Ectodermal cell (in vitro differentiated cells): ENCODE data around the gene TRIP13.

Experiments
- H3K27ac ChIP-seq: 2 replicates; pipeline ENCODE4 v1.7.0; 2013; ENCODE audit warnings: mild to moderate bottlenecking, low read depth, low read length; ENCODE audit not compliant: insufficient read depth, poor library complexity, severe bottlenecking
- H3K27me3 ChIP-seq: 2 replicates; pipeline ENCODE4 v1.7.0; 2013; ENCODE audit warnings: mild to moderate bottlenecking, low read length; ENCODE audit not compliant: insufficient read depth, control insufficient read depth, poor library complexity, severe bottlenecking
- H3K36me3 ChIP-seq: one replicate; pipeline ENCODE4 v1.7.0; 2013; ENCODE audit warnings: low read length; ENCODE audit not compliant: control insufficient read depth, insufficient read depth
- H3K4me1 ChIP-seq: one replicate; pipeline ENCODE4 v1.7.0; 2013; ENCODE audit warnings: low read length; ENCODE audit not compliant: control insufficient read depth, insufficient read depth
- H3K4me3 ChIP-seq: 2 replicates; pipeline ENCODE4 v1.7.0; 2013; ENCODE audit warnings: low read depth, low read length, control low read depth; ENCODE audit not compliant: insufficient read depth
- H3K9me3 ChIP-seq: 2 replicates; pipeline ENCODE4 v1.7.0; 2013; ENCODE audit warnings: mild to moderate bottlenecking, low read length, moderate library complexity; ENCODE audit not compliant: control insufficient read depth
- WGBS, 2 experiments: methylation state at CpG; one replicate each; pipeline ENCODE4 v1.1.7; 2013; ENCODE audit warnings: missing lambda C conversion rate in 2 of 2; 5-methylcytosine and 5-hydroxymethylcytosine counted together

The TRIP13 gene

DNA sequence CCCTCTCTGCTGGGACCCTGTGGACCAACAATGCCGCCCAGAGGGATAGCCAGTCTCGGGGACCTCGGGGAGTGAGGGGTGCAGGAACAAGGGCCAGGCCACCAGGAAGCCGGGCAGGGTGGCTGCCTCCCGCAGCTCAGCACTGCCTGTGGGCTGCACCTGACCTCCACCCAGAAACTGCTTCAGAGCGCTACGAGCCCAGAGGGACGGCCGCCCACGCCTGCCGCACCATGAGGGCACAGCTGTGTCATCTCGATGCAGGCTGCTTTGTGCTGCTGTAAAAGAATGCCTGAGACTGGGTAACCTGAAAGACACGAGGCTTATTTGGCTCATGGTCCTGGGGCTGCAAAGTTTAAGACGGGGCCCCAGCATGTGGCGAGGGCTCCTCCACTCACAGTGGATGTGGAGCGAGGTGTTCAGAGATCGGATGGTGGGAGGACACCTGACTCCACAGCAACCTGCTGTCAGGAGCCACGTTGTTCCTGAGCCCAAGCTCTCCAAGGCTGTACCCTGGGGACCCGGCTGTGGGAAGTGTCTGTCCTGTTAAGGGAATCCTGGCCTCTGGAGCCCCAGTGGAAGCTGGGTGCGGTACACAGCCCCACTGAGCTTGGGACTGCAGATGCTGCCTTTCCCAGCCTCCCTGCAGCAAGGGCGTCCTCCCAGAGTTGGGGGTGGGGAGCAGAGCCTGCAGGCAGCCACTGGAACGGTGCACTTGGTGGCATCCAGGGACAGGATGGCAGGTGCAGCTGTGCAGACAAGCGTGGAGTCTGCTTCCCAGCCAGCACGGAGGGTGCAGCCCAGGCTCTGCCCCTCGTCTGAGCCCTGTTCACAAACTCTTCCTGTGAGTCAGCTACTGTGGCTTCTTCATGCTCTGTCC lies 30.1 kb upstream of the TRIP13 start:
- Histone ChIP-seq H3K4me1 (no peaks in the 10 kb centered on the region), H3K27me3 (no peaks in the 10 kb centered on the region), H3K36me3 (peaks cover 20% of the 10 kb centered on the region), H3K4me3 (no peak overlapping the region), H3K27ac (no peak overlapping the region), H3K9me3 (no peaks in the 10 kb centered on the region)
- WGBS, 2 experiments, result 93 to 95% methylated on average over 25 of the region's 25 CpGs

DNA sequence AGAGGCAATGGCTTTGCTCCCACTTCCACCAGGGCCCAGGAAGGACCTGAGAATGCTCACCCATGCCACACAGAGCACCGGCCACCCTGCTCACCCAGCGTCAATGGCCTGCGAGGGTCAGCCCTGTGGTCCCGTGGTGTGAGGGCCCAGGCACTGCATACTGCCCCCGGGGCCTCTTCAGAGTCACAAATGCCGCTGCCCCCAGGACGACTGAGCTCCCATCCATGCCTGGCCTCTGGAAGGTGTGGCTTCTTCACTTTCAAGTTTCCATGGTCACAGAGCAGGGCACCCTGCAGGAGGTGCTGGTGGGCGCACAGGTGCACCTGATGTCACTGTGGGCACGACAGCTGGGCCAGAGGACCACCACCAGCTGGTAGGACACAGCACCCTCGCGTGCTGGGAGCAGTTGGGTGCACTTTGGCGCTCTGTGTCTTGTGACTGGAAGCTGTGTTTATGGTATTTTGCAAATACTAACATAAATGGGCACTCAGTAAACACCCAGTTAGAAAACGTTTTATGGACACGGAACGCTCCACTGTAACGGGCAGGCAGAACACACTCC lies 29.4 kb upstream of the TRIP13 start:
- 93 to 95% methylated on average over 16 of the region's 16 CpGs for WGBS, 2 experiments
- H3K4me3 ChIP-seq, result no peak overlapping the region
- H3K27me3 ChIP-seq, result no peaks in the 10 kb centered on the region
- H3K4me1 ChIP-seq, result no peaks in the 10 kb centered on the region
- peaks cover 24% of the 10 kb centered on the region for H3K36me3 ChIP-seq
- no peak overlapping the region for H3K27ac ChIP-seq
- no peaks in the 10 kb centered on the region for H3K9me3 ChIP-seq

- Histone ChIP-seq H3K4me1 (no peaks in the 10 kb centered on the region), H3K36me3 (peaks cover 38% of the 10 kb centered on the region), H3K27ac (no peak overlapping the region), H3K4me3 (no peak overlapping the region), H3K27me3 (no peaks in the 10 kb centered on the region), H3K9me3 (no peaks in the 10 kb centered on the region)
- 92 to 93% methylated on average over 15 of the region's 15 CpGs for WGBS, 2 experiments
Measured at GRCh38 chr5:864492-865167, 28.1 kb upstream of the TRIP13 start.

GRCh38 chr5:865168-865521 lies 27.5 kb upstream of the TRIP13 start:
- 95 to 96% methylated on average over 24 of the region's 24 CpGs for WGBS, 2 experiments
- peaks cover 43% of the 10 kb centered on the region for H3K36me3 ChIP-seq

DNA sequence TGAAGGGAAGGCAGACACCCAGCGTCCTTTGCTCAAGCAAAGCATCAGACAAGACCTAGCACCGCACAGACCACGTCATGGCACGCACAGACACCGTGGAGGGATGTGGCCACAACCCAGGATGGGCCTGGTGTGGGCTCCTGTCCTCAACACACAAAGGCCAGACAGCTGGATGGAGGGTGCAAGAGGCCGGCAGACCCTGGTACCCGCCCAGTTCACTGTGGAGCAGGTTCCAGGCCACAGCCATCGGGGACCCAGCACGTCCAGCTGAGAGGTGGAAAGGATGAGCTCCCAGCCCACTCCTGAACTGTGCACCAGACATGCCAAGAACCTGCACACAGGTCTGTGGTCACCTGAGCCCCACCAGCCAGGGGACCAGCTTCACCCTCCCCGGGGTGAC lies 26.9 kb upstream of the TRIP13 start:
- Histone ChIP-seq H3K9me3 (no peaks in the 10 kb centered on the region), H3K27me3 (no peaks in the 10 kb centered on the region), H3K4me3 (no peak overlapping the region), H3K36me3 (peaks cover 46% of the 10 kb centered on the region), H3K4me1 (no peaks in the 10 kb centered on the region), H3K27ac (no peak overlapping the region)
- WGBS, 2 experiments, result 96 to 97% methylated on average over 10 of the region's 10 CpGs

More at GRCh38 chr5:865168-865521, 27.5 kb upstream of the TRIP13 start:
- no peaks in the 10 kb centered on the region for H3K4me1 ChIP-seq
- no peak overlapping the region for H3K4me3 ChIP-seq
- no peaks in the 10 kb centered on the region for H3K27me3 ChIP-seq
- no peaks in the 10 kb centered on the region for H3K9me3 ChIP-seq
- H3K27ac ChIP-seq, result no peak overlapping the region

DNA sequence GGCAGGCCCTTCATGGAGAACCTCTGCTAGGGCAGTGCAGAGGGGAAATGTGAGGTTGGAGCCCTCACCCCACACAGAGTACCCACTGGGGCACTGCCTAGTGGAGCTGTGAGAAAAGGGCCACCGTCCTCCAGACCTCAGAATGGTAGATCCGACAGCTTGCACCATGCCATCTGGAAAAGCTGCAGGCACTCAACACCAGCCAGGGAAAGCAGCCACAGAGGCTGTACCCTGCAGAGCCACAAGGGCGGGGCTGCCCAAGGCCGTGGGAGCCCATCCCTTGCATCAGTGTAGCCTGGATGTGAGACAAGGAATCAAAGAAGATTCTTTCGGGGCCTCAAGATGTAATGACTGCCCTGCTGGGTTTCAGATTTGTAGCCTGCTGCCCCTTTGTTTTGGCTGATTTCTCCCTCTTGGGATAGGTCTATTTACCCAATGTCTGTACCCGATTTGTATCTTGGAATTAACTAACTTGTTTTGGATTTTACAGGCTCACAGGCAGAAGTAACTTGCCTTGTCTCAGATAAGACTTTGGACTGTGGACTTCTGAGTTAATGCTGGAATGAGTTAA lies 25.3 kb upstream of the TRIP13 start:
- Histone ChIP-seq H3K9me3 (no peaks in the 10 kb centered on the region), H3K27me3 (no peaks in the 10 kb centered on the region), H3K4me3 (no peak overlapping the region), H3K36me3 (peaks cover 59% of the 10 kb centered on the region), H3K4me1 (no peaks in the 10 kb centered on the region), H3K27ac (no peak overlapping the region)
- 91 to 92% methylated on average over 6 of the region's 6 CpGs for WGBS, 2 experiments

- no peaks in the 10 kb centered on the region for H3K9me3 ChIP-seq
- H3K4me1 ChIP-seq, result no peaks in the 10 kb centered on the region
- 95 to 96% methylated on average over 16 of the region's 16 CpGs for WGBS, 2 experiments
- no peak overlapping the region for H3K4me3 ChIP-seq
- H3K27me3 ChIP-seq, result no peaks in the 10 kb centered on the region
- H3K27ac ChIP-seq, result no peak overlapping the region
- H3K36me3 ChIP-seq, result peaks cover 53% of the 10 kb centered on the region
Measured at GRCh38 chr5:868428-869135, 24.1 kb upstream of the TRIP13 start.

DNA sequence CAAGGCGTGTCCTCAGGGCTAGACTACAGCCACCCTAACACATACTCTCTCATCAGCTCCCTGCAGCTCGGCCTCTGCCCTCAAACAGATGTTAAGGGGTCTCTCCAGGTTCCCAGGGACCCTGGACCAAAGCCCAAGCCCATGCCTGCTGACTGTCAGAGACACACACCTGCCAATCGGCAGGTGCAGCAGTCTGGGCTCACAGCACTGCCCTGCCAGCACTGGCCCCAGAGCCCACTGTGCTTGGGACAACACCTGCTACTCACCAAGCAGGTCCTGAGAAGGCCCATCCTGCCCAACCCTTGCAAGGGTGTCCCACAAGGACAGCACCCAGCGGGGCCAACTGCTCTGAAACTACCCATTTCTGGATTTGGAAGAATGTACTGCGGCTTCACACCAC lies 21.7 kb upstream of the TRIP13 start:
- no peak overlapping the region for H3K27ac ChIP-seq
- H3K27me3 ChIP-seq, result no peaks in the 10 kb centered on the region
- H3K4me3 ChIP-seq, result no peak overlapping the region
- peaks cover 52% of the 10 kb centered on the region for H3K36me3 ChIP-seq
- no peaks in the 10 kb centered on the region for H3K9me3 ChIP-seq
- 94% methylated on average over 5 of the region's 5 CpGs for WGBS, 2 experiments
- H3K4me1 ChIP-seq, result no peaks in the 10 kb centered on the region

- Histone ChIP-seq H3K9me3 (no peaks in the 10 kb centered on the region), H3K4me3 (no peak overlapping the region), H3K36me3 (peaks cover 55% of the 10 kb centered on the region), H3K27ac (no peak overlapping the region), H3K27me3 (no peaks in the 10 kb centered on the region), H3K4me1 (no peaks in the 10 kb centered on the region)
- 93 to 95% methylated on average over 29 of the region's 29 CpGs for WGBS, 2 experiments
Measured at GRCh38 chr5:871596-872298, 20.9 kb upstream of the TRIP13 start.
